BE2C (cell line): ENCODE results near the gene ATP10D.

Source experiments
- DNase-seq: peaks from one replicate; pipeline ENCODE4 v3.0.0-alpha.2; 2020
- H3K27me3 ChIP-seq: fragments of 250-450 bp; sonication (Bioruptor Pico); 2 replicates; pipeline ENCODE4 v1.5.1; 2020; ENCODE audit warnings: mild to moderate bottlenecking
- H3K36me3 ChIP-seq: fragments of 250-450 bp; sonication (Bioruptor Pico); 2 replicates; pipeline ENCODE4 v1.5.1; 2020; ENCODE audit warnings: mild to moderate bottlenecking
- H3K4me1 ChIP-seq: fragments of 250-450 bp; sonication (Bioruptor Pico); 2 replicates; pipeline ENCODE4 v1.5.1; 2020
- H3K4me3 ChIP-seq: 2 replicates; pipeline ENCODE4 v1.5.1; 2011; ENCODE audit warnings: low read depth, low read length
- H3K9me3 ChIP-seq: fragments of 250-450 bp; sonication (Bioruptor Pico); 2 replicates; pipeline ENCODE4 v1.5.1; 2020
- CTCF ChIP-seq: IDR thresholded peaks from 2 replicates; pipeline ENCODE4 v1.5.1; 2012; ENCODE audit warnings: mild to moderate bottlenecking, low read depth, low read length

ATP10D gene

GRCh38 chr4:47530801-47531200, 45.7 kb downstream of the ATP10D start:
- H3K4me3 ChIP-seq: no peak overlapping the region
- peaks cover 4% of the 10 kb centered on the region; the same call in 1 of the 2 replicates for H3K4me1 ChIP-seq
- H3K27me3 ChIP-seq: no peaks in the 10 kb centered on the region
- no peaks in the 10 kb centered on the region; the same call in 1 of the 2 replicates for H3K36me3 ChIP-seq
- 0 out of 2 replicates have a peak, but pooled peaks cover 3% of the 10 kb centered on the region for H3K9me3 ChIP-seq
- no peak for DNase-seq
- TF ChIP-seq CTCF: no peak

DNA sequence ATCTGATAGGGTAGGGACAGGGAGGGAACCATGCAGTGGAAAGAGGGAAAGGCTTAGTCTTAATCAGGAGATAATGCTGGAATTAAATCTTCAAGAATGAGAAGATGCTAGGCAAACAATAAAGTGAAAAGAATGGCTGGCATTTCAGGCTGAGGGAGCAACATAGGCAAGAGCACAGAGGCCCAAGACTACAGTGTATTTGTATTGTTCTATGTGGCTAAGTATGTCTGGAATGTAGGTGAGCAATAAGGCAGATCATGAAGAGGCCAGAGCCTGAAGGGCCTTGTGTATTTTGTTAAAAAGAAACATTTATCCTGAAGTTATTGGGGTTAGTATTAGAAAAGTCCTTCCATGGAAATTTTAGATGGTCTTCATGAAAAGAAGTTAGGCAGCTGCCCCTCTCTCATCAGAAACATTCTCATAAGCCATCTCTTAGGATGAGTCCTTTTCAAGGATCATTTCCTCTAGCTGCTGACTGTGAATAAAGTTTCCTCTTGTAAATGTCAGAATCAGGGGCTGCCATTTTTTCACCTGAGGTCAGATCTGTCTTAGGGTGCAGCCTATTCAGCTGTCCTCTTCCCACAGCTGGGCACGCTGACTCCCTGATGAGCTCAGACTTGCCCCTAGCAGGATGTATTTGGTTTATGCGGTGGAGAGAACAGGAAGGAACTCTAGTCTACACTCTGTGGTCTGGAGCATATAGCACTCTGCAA, 46.3 kb downstream of the ATP10D start:
- H3K4me3 ChIP-seq: no peak overlapping the region
- TF ChIP-seq CTCF: no peak
- DNase-seq: no peak
- H3K27me3 ChIP-seq: no peaks in the 10 kb centered on the region
- H3K36me3 ChIP-seq: no peaks in the 10 kb centered on the region
- 0 out of 2 replicates have a peak, but pooled peaks cover 3% of the 10 kb centered on the region for H3K9me3 ChIP-seq
- peaks cover 10% of the 10 kb centered on the region for H3K4me1 ChIP-seq

GRCh38 chr4:47531954-47532321, 46.9 kb downstream of the ATP10D start:
- no peaks in the 10 kb centered on the region for H3K27me3 ChIP-seq
- H3K36me3 ChIP-seq: no peaks in the 10 kb centered on the region
- H3K9me3 ChIP-seq: 0 out of 2 replicates have a peak, but pooled peaks cover 3% of the 10 kb centered on the region
- peaks cover 14% of the 10 kb centered on the region for H3K4me1 ChIP-seq
- TF ChIP-seq CTCF: no peak
- no peak for DNase-seq
- no peak overlapping the region for H3K4me3 ChIP-seq

GRCh38 chr4:47532658-47533057, 47.6 kb downstream of the ATP10D start:
- DNase-seq: no peak
- Histone ChIP-seq H3K27me3 (no peaks in the 10 kb centered on the region), H3K4me3 (no peak overlapping the region), H3K36me3 (no peaks in the 10 kb centered on the region), H3K4me1 (peaks cover 14% of the 10 kb centered on the region), H3K9me3 (0 out of 2 replicates have a peak, but pooled peaks cover 3% of the 10 kb centered on the region)
- TF ChIP-seq CTCF: no peak

DNA sequence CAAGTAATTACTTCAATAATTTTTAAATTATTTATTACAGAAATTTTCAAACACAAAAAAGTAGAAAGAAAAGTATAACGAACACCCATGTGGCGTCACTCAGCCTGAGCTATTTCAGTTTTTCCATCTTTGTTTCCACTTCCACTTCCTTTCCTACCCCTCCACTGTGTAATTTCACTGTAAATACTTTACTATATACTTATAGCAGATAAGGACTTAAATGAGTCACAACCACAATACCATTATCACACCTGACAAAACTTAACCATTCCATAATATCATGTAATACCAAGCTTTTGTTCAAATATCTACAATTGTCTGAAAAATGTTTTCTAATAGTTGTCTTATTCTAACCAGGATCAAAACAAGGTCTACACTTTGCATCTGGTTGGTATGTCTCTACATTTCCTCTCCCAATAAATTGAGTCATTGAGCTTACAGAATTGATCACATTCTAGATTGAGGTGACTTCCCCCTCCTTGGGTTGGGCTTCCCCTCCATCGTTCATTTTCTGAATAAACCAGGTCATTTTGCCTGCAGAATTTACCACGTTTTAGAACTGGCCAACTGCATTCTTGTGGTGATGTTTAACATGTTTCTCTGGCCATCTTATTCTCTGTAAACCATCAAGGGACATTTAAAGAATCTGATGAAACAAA, 48.7 kb downstream of the ATP10D start:
- H3K4me3 ChIP-seq: no peak overlapping the region
- TF ChIP-seq CTCF: no peak
- no peaks in the 10 kb centered on the region for H3K27me3 ChIP-seq
- DNase-seq: no peak
- H3K4me1 ChIP-seq: peaks cover 17% of the 10 kb centered on the region
- 0 out of 2 replicates have a peak, but pooled peaks cover 3% of the 10 kb centered on the region for H3K9me3 ChIP-seq
- H3K36me3 ChIP-seq: no peaks in the 10 kb centered on the region

DNA sequence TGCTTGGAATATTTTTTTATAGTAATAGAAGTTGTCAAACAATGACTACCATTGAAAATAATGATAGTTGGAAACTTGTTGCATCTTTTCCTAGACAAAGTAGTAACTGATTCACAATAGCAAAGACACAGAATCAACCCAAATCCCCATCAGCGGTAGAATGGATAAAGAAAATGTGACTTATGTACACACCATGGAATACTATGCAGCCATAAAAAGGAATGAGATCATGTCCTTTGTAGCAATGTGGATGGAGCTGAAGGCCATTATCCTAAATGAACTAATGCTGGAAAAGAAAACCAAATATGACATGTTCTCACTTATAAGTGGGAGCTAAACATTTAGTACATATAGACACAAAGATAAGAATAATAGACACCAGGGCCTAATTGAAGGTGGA, 49.7 kb downstream of the ATP10D start:
- no peak for TF ChIP-seq CTCF

More for the DNA sequence above, 49.7 kb downstream of the ATP10D start:
- H3K4me1 ChIP-seq: peaks cover 17% of the 10 kb centered on the region
- H3K9me3 ChIP-seq: 0 out of 2 replicates have a peak, but pooled peaks cover 3% of the 10 kb centered on the region
- no peak overlapping the region for H3K4me3 ChIP-seq
- H3K36me3 ChIP-seq: no peaks in the 10 kb centered on the region
- DNase-seq: no peak
- no peaks in the 10 kb centered on the region for H3K27me3 ChIP-seq
